ENCODE results near the gene SMC6.

The SMC6 gene

DNA sequence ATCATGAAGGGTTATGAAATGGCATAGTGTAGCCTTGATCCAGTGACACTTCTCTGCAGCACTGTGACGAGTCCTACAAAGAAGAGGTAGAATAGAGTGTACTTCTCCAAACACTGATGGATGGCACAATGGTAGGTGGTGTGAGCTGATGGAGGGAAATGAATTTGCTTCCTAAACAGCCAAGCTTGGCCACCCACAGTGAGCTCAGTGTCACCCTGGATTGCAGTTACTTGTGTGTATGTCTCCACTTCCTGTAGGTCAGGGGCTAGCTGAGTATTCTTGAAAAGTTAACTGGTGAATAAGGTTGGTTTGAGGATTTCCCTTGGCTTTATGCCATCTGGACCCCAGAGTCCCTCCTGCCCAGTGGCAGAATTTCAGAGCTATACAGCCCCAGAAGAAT, 137.2 kb downstream of the SMC6 start:
- DNase-seq (ENCODE audit: low spot score) = no peak

GRCh38 chr2:17615728-17616351, 137.8 kb downstream of the SMC6 start:
- DNase-seq (ENCODE audit: low spot score) = peak; percentile 76

DNA sequence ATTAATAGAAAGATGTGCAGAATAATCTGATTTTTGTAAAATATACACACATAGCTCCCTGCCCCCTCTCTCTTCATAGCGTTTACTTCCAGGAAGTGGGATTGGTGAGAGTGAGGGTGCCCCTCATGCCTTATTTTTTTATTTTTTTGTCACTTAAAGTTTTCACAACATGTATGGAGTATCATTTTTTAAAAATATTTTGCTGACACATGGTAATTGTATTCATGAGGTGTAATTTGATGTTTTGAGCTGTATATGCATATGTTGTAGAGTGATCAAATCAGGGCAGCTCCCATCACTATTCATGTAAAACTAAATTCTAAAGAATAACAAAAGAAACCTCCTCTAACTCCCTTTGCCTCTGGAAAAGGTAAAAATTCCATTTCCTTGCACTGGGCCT, 138.5 kb downstream of the SMC6 start:
- no peak for DNase-seq (ENCODE audit: low spot score)

DNA sequence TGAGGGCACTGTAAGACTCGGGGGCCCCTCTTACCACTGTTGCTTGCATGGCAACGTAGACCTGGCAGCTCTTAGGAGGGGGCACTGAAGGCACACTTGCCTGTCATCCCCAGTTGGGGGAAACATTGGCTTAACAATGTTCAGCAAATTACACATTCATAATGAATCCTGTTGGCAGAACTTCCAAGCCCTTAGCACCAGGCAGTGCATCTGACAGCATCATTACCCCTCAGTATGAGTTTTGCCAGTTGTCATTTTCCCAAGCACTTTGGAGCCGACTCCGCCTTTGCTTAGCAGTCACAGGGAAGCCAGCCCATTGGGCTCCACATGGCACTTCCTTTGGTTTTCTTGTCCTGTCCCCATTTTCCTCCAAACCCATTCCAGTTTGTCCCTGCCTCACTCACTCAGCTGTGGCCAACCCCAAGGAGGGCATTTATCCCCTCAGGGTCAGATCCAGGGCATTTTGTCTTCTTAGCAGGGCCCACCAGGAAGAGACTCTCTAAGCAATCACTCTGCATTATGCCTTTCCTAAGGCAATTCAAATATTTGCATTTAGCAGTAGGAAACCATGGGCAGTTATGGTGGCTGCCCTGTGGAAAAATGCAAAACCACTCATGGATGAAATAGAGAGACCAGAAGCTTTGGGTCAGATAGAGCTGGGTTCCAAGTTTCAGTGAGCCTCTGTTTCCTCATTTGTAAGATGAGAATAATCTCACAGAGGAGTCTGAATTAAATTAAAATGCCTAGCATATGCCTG, 139.3 kb downstream of the SMC6 start:
- no peak for DNase-seq (ENCODE audit: low spot score)

All from COLO829 (cell line).